MM.1S (cell line): ENCODE results near the gene SLC2A13.

ENCODE experiments used
- EZH2 ChIP-seq: fragments of 300-600 bp; sonication (generic); optimal IDR thresholded peaks from 2 replicates; pipeline ENCODE3; 2017; ENCODE audit warnings: low read depth, mild to moderate bottlenecking, antibody characterized with exemption, low read length, mixed read lengths
- EZH2phosphoT487 ChIP-seq: fragments of 300-600 bp; sonication (generic); IDR thresholded peaks from 2 replicates; pipeline ENCODE4 v1.6.1; 2018; ENCODE audit warnings: antibody characterized with exemption, low read length
- TF ChIP-seq, protein P1 (sequence below): fragments of 300-600 bp; sonication (generic); IDR thresholded peaks from 2 replicates; pipeline ENCODE4 v1.5.1; 2016; ENCODE audit warnings: antibody characterized with exemption, low read length, mixed read lengths

GRCh38 chr12:39959031-39959430 lies 146.8 kb downstream of the SLC2A13 start:
- TF ChIP-seq, protein P1, sequence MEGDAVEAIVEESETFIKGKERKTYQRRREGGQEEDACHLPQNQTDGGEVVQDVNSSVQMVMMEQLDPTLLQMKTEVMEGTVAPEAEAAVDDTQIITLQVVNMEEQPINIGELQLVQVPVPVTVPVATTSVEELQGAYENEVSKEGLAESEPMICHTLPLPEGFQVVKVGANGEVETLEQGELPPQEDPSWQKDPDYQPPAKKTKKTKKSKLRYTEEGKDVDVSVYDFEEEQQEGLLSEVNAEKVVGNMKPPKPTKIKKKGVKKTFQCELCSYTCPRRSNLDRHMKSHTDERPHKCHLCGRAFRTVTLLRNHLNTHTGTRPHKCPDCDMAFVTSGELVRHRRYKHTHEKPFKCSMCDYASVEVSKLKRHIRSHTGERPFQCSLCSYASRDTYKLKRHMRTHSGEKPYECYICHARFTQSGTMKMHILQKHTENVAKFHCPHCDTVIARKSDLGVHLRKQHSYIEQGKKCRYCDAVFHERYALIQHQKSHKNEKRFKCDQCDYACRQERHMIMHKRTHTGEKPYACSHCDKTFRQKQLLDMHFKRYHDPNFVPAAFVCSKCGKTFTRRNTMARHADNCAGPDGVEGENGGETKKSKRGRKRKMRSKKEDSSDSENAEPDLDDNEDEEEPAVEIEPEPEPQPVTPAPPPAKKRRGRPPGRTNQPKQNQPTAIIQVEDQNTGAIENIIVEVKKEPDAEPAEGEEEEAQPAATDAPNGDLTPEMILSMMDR: no peak
- TF ChIP-seq EZH2 (no peak), EZH2phosphoT487 (no peak)
